ENCODE results near the gene CYP11A1. TPM values are rescaled to one million over a fixed set of nuclear protein-coding genes. Genes with fewer than 3 reads are reported as not detected.

The CYP11A1 gene
- total and polyA plus RNA-seq, 2 donors (not counting 1 experiment from before 2014, with no cell fraction given) = not detected

GRCh38 chr15:74289671-74290070, 77.8 kb downstream of the CYP11A1 start:
- Histone ChIP-seq H4K20me1 (ENCODE audit: control insufficient read depth, insufficient read depth, low read length, poor library complexity, severe bottlenecking) (no peaks in the 10 kb centered on the region), H3K4me1 (ENCODE audit: control insufficient read depth in 2 of 2, insufficient read depth in 2 of 2, low read length in 2 of 2) (no peaks in the 10 kb centered on the region), H3K9ac (ENCODE audit: low read length) (no peak overlapping the region), H3K27me3 (replicated peaks in 1 of 4; ENCODE audit: control extremely low read depth in 1 of 4, control insufficient read depth in 3 of 4, insufficient read depth in 4 of 4, low read length in 3 of 4) (peaks cover 0 to 33% (median 7%) of the 10 kb centered on the region in 4 experiments), H2AFZ (ENCODE audit: insufficient read depth, low read depth, low read length, poor library complexity, severe bottlenecking) (no peak overlapping the region), H3K79me2 (ENCODE audit: control insufficient read depth, insufficient read depth, low read length) (no peaks in the 10 kb centered on the region), H3K9me3 (ENCODE audit: control extremely low read depth in 1 of 3, control insufficient read depth in 2 of 3, insufficient read depth in 1 of 3, low read length in 2 of 3) (peaks cover 0 to 12% (median 0%) of the 10 kb centered on the region in 3 donors), H3K4me2 (replicated peaks; ENCODE audit: low read depth, low read length, poor library complexity, severe bottlenecking) (no peak overlapping the region), H3K4me3 (ENCODE audit: control extremely low read depth in 1 of 5, extremely low read depth in 1 of 5, insufficient read depth in 1 of 5, low read depth in 2 of 5, low read length in 4 of 5) (no peak overlapping the region), H3K36me3 (replicated peaks in 1 of 2; ENCODE audit: control extremely low read depth in 1 of 2, control insufficient read depth in 1 of 2, extremely low read depth in 1 of 2, insufficient read depth in 2 of 2, low read length in 1 of 2) (no peaks in the 10 kb centered on the region), H3K27ac (ENCODE audit: low read length in 2 of 2) (no peak overlapping the region)
- no peak overlapping the region for H3K4me3 Mint-ChIP-seq
- CTCF ChIA-PET = interaction anchor here (0.7 kb wide), 1 partner anchor 251 kb away, joined by 4 read pairs; no protein-coding TSS in a partner anchor
- no peak overlapping the region for H3K27ac Mint-ChIP-seq
- intact Hi-C loops (cut with micrococcal nuclease) = no loop called here
- no peaks in the 10 kb centered on the region for H3K4me1 Mint-ChIP-seq
- ATAC-seq (ENCODE audit: low read depth) (no peak), DNase-seq (no peak)
- POLR2A ChIA-PET = no interaction called here
- no peaks in the 10 kb centered on the region for H3K9me3 Mint-ChIP-seq (ENCODE audit: insufficient read depth)
- TF ChIP-seq EZH2 (IDR thresholded peaks at IDR 0.05; ENCODE audit: borderline replicate concordance, insufficient read depth, low read depth, low read length, poor library complexity, severe bottlenecking) (no peak), CTCF (IDR thresholded peaks at IDR 0.05) (no peak)
- H3K27me3 Mint-ChIP-seq = peaks cover 42% of the 10 kb centered on the region

Small RNAs within 50 kb of the gene (small RNA-seq; reads per million reads assigned to genes)
- gene MIR6881 (ENCODE audit: insufficient read length, low read depth, low replicate concordance) = not detected

Other genes with a start within 250 kb of the CYP11A1 start
- gene ISLR2, start 237.1 kb downstream of the CYP11A1 start, total RNA-seq = not detected in 2 replicates
- gene ISLR2, start 237.1 kb downstream of the CYP11A1 start, polyA plus RNA-seq = not detected in 2 replicates
- not detected in 2 replicates for gene ISLR, start 193.9 kb downstream of the CYP11A1 start, total RNA-seq
- not detected in 2 replicates for gene ISLR, start 193.9 kb downstream of the CYP11A1 start, polyA plus RNA-seq
- not detected in 2 replicates for gene STRA6, start 164.9 kb downstream of the CYP11A1 start, total RNA-seq
- gene STRA6, start 164.9 kb downstream of the CYP11A1 start, polyA plus RNA-seq = not detected in 2 replicates
- gene CCDC33, start 131.3 kb downstream of the CYP11A1 start, total RNA-seq = not detected in 2 replicates
- gene CCDC33, start 131.3 kb downstream of the CYP11A1 start, polyA plus RNA-seq = not detected in 2 replicates
- gene SEMA7A, start 66.3 kb upstream of the CYP11A1 start, total RNA-seq = 39.0 and 44.2 TPM in 2 replicates
- gene SEMA7A, start 66.3 kb upstream of the CYP11A1 start, polyA plus RNA-seq = 42.0 and 142 TPM in 2 replicates
- gene UBL7, start 93.5 kb upstream of the CYP11A1 start, total RNA-seq = 44.4 and 50.1 TPM in 2 replicates
- 47.5 and 73.9 TPM in 2 replicates for gene UBL7, start 93.5 kb upstream of the CYP11A1 start, polyA plus RNA-seq
- 30.9 and 31.0 TPM in 2 replicates for gene ARID3B, start 173.6 kb upstream of the CYP11A1 start, total RNA-seq
- gene ARID3B, start 173.6 kb upstream of the CYP11A1 start, polyA plus RNA-seq = 23.0 and 28.1 TPM in 2 replicates
- 164 and 176 TPM in 2 replicates for gene CLK3, start 248.2 kb upstream of the CYP11A1 start, total RNA-seq
- gene CLK3, start 248.2 kb upstream of the CYP11A1 start, polyA plus RNA-seq = 350 and 541 TPM in 2 replicates

All from B cell (primary cell).